Measurements from ENCODE around the gene EXOC3L4.

- TF ChIP-seq, protein P1, sequence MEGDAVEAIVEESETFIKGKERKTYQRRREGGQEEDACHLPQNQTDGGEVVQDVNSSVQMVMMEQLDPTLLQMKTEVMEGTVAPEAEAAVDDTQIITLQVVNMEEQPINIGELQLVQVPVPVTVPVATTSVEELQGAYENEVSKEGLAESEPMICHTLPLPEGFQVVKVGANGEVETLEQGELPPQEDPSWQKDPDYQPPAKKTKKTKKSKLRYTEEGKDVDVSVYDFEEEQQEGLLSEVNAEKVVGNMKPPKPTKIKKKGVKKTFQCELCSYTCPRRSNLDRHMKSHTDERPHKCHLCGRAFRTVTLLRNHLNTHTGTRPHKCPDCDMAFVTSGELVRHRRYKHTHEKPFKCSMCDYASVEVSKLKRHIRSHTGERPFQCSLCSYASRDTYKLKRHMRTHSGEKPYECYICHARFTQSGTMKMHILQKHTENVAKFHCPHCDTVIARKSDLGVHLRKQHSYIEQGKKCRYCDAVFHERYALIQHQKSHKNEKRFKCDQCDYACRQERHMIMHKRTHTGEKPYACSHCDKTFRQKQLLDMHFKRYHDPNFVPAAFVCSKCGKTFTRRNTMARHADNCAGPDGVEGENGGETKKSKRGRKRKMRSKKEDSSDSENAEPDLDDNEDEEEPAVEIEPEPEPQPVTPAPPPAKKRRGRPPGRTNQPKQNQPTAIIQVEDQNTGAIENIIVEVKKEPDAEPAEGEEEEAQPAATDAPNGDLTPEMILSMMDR (conservative IDR thresholded peaks at IDR 0.05 in 1 of 2, IDR thresholded peaks at IDR 0.05 in 1 of 2; ENCODE audit: low read depth in 1 of 2, low read length in 2 of 2) = no peak
- TF ChIP-seq EZH2 (IDR thresholded peaks at IDR 0.05; ENCODE audit: low read length, missing control alignments) = no peak
Observed at GRCh38 chr14:103107455-103107854, 12.9 kb downstream of the EXOC3L4 start.
